RCC 7860 (cell line): ENCODE measurements around the gene RNLS.

Experiments used
- DNase-seq: peaks from one replicate; pipeline ENCODE4 v3.0.0-alpha.2; 2015; ENCODE audit warnings: low spot score
- FAIRE-seq: peaks from 2 replicates; lab custom pipeline; 2012; peaks lifted over from hg19 to GRCh38; lab: Jason Lieb, UNC

Gene RNLS

DNA sequence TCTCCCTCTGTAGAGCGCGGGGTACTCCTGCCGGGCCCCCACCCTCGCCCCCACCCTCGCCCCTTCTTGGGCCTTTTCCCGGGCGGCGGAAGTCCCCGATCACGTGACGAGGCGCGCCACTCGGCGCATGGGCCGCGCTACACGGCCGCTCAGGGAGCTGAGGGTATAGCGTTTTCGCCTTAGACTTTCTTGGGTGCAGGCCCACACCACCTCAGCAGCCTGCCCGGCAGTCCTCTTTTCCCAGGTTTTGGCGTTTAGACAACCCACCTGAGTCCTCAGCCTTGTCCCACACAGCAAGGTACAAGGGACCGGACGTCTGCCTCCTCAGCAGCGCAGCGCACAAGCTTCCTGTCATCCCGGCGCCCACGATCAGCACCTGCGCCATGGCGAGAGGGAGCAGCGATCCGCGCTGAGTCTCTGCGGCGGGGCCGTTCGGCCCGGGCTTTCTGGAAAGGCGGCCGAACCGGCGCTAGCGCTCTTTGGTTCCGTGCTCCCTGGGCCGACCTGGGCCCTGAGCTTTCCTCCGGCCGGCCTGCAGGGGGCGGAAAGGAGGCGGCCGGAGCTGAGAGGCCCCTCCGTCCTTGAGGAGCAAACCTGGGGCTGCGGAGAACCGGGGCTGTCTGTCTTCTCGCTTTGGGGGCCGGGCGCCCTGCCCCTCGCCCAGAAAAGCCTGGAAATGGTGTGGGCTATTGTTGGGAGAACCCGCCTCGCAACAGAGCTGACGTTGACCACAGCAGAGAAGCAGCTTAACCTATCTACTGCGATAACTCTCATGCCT is at the start of gene RNLS:
Gene RNLS (minus strand): TSS at position 513 of the 778 bp plus-strand sequence.
- FAIRE-seq (no peak), DNase-seq (no peak)

DNA sequence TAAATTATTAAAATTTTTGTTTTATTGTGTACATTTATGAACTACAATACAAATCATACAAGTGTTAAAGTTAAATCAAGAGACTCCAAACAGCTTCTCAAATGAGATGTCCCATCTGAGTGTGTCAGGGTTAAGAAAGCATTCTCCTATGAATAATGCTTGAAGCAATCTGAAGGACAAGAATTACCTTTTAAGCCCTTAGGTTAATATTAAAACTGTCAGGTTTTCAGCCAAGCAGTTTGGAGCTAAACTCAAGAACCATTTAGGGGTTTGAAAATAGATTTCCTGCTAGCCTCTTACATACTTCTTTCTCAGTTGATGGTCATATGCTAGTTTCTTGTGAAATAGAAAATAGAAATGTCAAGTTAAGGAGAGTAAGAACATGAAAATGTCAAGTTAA is 41.7 kb upstream of the RNLS start:
- no peak for FAIRE-seq
- no peak for DNase-seq

GRCh38 chr10:88623835-88624234 is 40.7 kb upstream of the RNLS start:
- no peak for FAIRE-seq

GRCh38 chr10:88620441-88620840 is 37.3 kb upstream of the RNLS start:
- FAIRE-seq (no peak), DNase-seq (no peak)

More at GRCh38 chr10:88623835-88624234, 40.7 kb upstream of the RNLS start:
- DNase-seq, result no peak

- FAIRE-seq (no peak), DNase-seq (no peak)
Observed at GRCh38 chr10:88618496-88618895, 35.4 kb upstream of the RNLS start.

- DNase-seq (no peak), FAIRE-seq (no peak)
Observed at GRCh38 chr10:88617772-88618300, 34.7 kb upstream of the RNLS start.

GRCh38 chr10:88616250-88616977 is 33.3 kb upstream of the RNLS start:
- FAIRE-seq (no peak), DNase-seq (no peak)

DNA sequence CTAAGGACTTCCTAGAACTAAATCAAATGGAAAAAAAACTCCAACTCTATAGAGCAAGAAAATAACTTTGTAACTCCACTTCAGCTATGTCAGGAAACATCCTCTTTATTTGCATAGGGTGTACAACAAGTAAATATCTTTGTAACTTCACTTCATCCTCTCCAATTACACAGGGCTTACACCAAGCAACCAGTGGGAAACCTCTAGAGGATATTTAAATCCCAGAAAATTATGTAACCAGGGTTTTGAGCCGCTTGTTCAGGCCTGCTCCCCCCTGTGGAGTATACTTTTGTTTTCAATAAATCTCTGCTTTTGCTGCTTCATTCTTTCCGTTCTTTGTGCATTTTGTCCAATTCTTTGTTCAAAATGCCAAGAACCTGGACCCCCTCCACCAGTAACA is 25.7 kb upstream of the RNLS start:
- DNase-seq (no peak), FAIRE-seq (no peak)

GRCh38 chr10:88608052-88608732 is 25.1 kb upstream of the RNLS start:
- FAIRE-seq, result no peak
- no peak for DNase-seq

DNA sequence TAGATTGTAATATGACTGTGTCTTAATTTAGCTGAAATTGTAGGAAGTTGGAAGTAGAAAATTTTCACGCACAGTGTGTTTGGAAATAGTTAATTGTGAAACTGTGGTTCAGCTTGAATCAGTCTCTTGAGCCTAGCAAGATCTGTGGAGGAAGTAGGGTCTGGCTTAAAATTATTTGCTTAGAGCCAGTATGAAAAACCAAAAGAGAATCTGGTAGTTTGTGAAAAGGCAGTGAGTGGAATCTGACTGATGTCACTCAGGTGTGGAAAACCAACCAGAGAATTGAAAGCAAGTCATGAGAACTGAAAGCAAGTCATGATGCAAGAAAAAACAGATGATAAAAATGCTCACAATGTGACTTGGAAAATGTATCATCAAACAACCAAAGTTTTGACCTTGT is 14.9 kb upstream of the RNLS start:
- FAIRE-seq (no peak), DNase-seq (no peak)

DNA sequence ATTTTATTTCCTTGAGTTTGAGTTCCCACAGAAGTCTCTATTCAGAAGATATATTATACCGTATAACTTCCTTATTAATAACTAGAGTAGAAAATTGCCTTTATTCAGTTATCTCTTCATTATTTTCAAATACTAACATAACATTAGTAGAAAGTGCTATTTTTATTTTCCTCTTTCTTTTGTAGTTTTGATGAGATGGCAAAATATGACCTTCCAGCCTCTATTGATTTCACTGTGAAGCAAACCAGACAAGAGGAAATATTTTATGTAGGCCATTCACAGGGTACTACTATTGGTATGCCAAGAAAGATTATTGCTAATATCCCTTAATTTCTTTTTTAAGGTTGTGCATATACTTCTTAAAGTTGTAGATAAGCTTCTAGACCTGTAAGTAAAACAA is 11.4 kb upstream of the RNLS start:
- FAIRE-seq (no peak), DNase-seq (no peak)

GRCh38 chr10:88592906-88593305 is 9.8 kb upstream of the RNLS start:
- FAIRE-seq, result no peak

DNA sequence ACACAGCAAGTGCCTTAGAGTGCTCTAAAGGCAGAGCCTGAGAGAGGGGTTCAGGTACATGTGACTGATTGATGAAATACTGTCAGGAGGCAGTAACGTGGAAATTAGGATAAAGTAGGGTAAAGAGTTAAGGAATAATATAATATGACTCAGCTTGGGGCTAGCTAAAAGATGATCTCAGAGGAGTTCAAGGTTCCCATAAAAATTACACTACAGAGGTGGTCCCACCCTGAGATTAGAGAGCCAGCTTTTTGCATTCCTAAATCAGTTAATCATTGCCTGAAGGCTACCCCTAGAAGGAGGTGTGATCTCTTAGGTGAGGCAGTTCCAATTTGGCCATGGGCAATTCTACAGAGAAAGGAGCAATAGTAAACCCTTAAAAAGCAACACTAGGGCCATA is 9.3 kb upstream of the RNLS start:
- DNase-seq, result no peak
- FAIRE-seq, result no peak

More at GRCh38 chr10:88592906-88593305, 9.8 kb upstream of the RNLS start:
- DNase-seq, result no peak

DNA sequence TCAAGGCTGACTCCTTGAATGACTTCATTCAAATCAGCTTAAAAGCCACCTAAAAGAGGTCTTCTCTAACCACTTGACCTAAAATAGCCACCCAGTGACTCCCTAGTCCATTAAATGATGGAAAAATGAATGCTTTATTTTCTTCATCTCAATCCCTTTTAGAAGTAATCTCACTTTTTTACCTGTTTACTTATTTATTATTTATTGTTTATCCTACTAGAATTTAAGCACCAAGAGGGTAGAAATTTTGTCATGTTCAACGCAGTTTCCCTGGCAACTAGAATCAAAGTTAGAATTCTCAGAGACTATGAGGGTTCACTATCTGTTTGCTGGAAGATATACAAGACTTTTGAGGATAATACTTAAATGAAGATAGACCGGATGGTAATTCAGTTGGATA is 3.3 kb upstream of the RNLS start, which contains the start of gene LIPJ:
Gene LIPJ (plus strand): TSS at position 301 of the 400 bp plus-strand sequence. CDS start 3,926 bp downstream, outside the sequence.
- DNase-seq, result no peak
- FAIRE-seq, result no peak

DNA sequence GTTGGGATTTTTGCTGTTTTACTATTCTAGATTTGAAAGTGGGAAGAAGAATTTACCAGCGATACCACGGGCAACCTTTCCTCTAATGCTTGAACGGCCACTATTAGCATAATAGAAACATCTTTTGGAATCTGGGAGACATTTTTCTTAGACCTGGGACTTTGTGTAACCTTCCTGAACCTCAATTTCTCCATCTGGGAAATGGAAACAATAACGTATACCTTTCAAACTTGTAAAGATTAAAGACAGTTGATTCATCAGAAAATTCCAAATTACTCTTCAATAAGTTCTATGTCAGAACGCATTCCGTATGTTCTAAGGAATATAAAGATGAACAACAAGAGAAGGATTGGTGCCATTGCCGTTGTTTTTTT is 453 bp upstream of the RNLS start:
- DNase-seq (no peak), FAIRE-seq (no peak)

- DNase-seq (no peak), FAIRE-seq (no peak)
Observed at GRCh38 chr10:88582411-88582805, 710 bp downstream of the RNLS start.

DNA sequence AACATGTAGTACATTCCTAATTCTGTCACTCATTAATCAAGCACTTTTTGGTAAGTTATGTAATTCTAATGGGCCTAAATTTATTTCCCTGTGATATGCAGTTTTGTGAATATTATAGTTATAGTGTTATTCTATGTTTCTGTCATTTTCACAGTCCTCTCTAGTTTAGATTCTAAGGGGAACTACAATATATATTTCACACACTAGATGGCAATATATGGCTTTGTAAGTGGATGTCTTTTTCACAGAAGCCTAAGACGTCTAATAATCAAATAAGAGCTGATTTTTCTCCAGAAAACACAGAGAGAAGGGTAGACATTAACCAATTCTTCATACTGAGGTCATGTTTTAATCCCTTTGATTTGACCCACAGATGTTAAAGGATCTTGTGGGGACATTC is 18.0 kb downstream of the RNLS start:
- peak; percentile 27 for DNase-seq
- FAIRE-seq, result peak; percentile 85

- no peak for FAIRE-seq
- DNase-seq, result no peak
Observed at GRCh38 chr10:88562152-88562551, 21.0 kb downstream of the RNLS start.

DNA sequence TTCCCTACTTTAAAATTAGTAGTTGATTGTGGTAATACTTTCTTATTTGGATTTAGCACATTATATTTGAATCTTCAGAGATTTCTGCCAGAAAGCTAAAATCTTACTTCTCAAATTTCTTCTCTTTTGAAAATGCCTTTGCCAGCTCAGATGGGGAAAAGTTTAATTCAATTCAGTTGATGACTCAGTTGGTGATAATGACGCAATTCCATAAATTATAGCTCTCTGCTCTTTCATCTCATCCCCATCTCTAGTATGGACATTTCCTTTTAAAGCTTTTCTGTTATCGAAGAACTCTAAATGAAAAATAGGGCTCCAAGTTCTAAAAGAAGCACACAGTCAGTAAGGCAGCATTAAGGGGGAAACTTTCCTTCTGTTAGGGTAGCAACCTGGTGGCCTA is 25.5 kb downstream of the RNLS start:
- no peak for FAIRE-seq
- no peak for DNase-seq

- FAIRE-seq, result no peak
Observed at GRCh38 chr10:88557256-88557655, 25.9 kb downstream of the RNLS start.

DNA sequence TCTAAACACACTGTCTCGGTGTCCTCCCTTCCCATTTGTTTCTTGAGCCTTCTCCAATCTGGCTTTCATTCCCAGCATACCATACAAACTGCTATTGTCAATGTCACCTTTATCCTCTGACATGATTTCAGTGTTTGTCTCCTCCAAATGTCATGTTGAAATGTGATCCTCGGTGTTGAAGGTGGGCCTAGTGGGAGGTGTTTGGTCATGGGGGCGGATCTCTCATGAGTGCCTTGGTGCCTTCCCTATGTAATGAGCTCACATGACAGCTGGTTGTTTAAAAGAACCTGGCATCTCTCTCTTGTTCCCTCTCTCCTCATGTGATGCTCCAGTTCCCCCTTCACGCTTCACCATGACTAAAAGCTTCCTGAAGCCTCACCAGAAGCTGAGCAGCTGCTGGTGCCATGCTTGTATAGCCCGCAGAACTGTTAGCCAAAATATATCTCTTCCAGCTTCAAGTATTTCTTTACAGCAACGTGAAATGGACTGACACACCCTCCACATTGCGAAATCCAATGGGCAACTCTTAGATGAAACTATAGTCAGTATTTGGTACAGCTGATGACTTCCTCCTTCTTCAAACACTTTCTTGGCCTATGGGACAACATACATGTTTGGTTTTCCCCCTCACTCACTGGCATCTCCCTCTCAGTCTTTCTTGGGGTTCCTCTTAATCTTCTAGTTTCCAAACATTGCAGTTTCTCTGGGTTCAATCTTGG is 27.8 kb downstream of the RNLS start:
- DNase-seq, result no peak
- FAIRE-seq, result no peak

More at GRCh38 chr10:88557256-88557655, 25.9 kb downstream of the RNLS start:
- no peak for DNase-seq
